ENCODE results near the gene P2RX4. TPM values are rescaled to one million over a fixed set of nuclear protein-coding genes. Genes with fewer than 3 reads are reported as not detected.
A peak's percentile ranks its signal among the peaks of the same experiment; 100 is the strongest.

Gene P2RX4
- total RNA-seq, 1 donor from 2014 or later = 20.7 TPM

DNA sequence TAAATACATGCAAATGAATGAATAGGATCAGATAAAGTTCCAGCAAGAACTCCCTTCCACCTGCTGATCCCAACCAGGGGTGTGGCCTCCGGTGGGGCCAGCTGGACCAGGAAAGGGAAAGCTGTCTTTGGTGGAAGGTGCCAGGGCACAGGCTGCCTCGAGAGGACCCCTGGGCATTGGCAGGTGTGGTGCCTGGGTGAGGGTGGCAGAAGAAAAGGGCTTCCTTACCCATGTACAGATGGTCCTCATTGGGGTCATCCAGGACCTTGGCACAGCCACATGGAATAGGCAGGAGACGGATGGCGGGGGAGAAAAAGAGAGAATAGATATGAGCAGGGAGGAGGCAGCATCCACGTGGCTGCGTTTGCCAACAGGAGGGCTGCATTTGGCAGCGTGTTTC is 50.2 kb downstream of the P2RX4 start:
- Mint-ChIP-seq H3K4me3 (ENCODE audit: unreplicated experiment) (no peak overlapping the region), H3K27me3 (ENCODE audit: low read depth) (no peaks in the 10 kb centered on the region), H3K4me1 (ENCODE audit: low read depth) (no peaks in the 10 kb centered on the region), H3K27ac (ENCODE audit: unreplicated experiment) (no peak overlapping the region), H3K9me3 (ENCODE audit: low read depth) (no peaks in the 10 kb centered on the region), H3K36me3 (ENCODE audit: low read depth) (peaks cover 45% of the 10 kb centered on the region)
- no peak for DNase-seq (ENCODE audit: low spot score)
- TF ChIP-seq, protein P1, sequence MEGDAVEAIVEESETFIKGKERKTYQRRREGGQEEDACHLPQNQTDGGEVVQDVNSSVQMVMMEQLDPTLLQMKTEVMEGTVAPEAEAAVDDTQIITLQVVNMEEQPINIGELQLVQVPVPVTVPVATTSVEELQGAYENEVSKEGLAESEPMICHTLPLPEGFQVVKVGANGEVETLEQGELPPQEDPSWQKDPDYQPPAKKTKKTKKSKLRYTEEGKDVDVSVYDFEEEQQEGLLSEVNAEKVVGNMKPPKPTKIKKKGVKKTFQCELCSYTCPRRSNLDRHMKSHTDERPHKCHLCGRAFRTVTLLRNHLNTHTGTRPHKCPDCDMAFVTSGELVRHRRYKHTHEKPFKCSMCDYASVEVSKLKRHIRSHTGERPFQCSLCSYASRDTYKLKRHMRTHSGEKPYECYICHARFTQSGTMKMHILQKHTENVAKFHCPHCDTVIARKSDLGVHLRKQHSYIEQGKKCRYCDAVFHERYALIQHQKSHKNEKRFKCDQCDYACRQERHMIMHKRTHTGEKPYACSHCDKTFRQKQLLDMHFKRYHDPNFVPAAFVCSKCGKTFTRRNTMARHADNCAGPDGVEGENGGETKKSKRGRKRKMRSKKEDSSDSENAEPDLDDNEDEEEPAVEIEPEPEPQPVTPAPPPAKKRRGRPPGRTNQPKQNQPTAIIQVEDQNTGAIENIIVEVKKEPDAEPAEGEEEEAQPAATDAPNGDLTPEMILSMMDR (IDR thresholded peaks at IDR 0.05) = no peak

DNA sequence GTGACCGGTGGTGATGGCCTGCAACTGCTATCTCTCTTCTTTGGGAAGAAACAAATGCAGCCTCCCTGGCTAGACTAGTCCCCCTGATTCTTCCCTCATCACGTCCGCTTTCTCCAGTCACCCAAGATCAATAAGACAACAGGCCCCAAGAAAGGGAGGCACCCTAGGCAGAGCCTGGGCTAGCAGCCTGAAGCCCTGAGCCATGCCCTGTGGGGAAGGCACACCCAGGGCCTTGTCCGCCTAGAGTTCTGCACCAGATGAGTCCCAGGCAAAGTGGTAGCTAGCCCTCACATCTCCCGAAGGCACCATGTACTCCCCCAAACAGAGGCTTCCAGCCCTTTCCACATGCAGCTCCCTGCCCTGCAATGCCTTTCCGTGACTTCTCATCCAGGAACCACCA is 51.5 kb downstream of the P2RX4 start:
- Mint-ChIP-seq H3K9me3 (ENCODE audit: low read depth) (no peaks in the 10 kb centered on the region), H3K36me3 (ENCODE audit: low read depth) (peaks cover 43% of the 10 kb centered on the region), H3K27me3 (ENCODE audit: low read depth) (no peaks in the 10 kb centered on the region), H3K4me1 (ENCODE audit: low read depth) (no peaks in the 10 kb centered on the region), H3K27ac (ENCODE audit: unreplicated experiment) (no peak overlapping the region), H3K4me3 (ENCODE audit: unreplicated experiment) (no peak overlapping the region)
- TF ChIP-seq, protein P1 (IDR thresholded peaks at IDR 0.05) = no peak
- no peak for DNase-seq (ENCODE audit: low spot score)

DNA sequence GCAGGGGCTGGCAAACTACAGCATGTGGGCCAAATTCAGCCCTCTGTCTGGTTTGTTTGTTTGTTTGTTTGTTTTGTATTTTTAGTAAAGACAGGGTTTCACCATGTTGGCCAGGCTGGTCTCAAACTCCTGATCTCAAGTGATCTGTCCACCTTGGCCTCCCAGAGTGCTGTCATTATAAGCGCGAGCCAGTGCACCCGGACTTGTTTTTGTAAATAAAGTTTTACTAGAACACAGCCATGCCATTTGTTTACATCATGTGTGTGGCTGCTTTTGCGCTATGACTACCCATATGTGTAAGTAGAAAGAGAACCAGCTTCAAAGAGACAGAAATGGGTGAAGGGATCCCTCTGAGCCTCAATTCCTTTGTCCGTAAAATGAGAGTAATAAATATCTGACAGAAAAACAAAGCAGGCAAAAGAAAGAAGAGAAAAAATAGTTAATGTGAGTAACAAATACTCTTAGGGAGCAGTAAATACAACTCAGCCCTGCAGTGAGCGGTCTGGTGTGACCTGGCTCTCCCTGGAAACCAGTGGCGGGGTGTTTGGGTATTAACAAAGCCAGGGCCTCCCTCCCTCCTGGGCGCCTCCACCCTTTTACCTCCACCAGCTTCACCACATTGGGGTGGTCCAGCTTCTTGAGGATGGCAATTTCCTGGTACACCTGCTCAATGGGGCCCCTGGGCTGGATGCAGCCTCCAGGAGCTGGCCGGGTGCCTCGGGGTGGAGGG is 53.4 kb downstream of the P2RX4 start:
- TF ChIP-seq, protein P1 (IDR thresholded peaks at IDR 0.05) = no peak
- no peaks in the 10 kb centered on the region for H3K27me3 Mint-ChIP-seq (ENCODE audit: low read depth)
- H3K4me3 Mint-ChIP-seq (ENCODE audit: unreplicated experiment) = no peak overlapping the region
- DNase-seq (ENCODE audit: low spot score) = no peak
- no peak overlapping the region for H3K27ac Mint-ChIP-seq (ENCODE audit: unreplicated experiment)
- H3K36me3 Mint-ChIP-seq (ENCODE audit: low read depth) = peaks cover 35% of the 10 kb centered on the region
- no peaks in the 10 kb centered on the region for H3K9me3 Mint-ChIP-seq (ENCODE audit: low read depth)
- no peaks in the 10 kb centered on the region for H3K4me1 Mint-ChIP-seq (ENCODE audit: low read depth)

DNA sequence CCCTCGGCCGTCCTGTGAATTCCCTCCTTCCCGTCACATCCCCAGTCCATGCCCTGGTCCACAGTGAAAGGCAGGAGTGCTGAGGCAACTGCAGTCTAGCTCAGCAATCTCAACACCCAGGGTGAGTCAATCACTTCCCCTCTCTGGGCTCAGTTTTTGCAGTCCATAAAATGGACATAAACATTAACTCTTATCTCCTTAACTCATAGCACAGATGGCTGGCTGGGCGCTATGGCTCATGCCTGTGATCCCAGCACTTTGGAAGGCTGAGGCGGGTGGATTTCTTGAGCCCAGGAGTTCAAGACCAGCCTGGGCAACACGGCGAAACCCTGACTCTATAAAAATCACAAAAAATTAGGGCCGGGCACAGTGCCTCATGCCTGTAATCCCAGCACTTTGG is 54.2 kb downstream of the P2RX4 start:
- peaks cover 30% of the 10 kb centered on the region for H3K36me3 Mint-ChIP-seq (ENCODE audit: low read depth)
- no peak overlapping the region for H3K4me3 Mint-ChIP-seq (ENCODE audit: unreplicated experiment)
- H3K27me3 Mint-ChIP-seq (ENCODE audit: low read depth) = no peaks in the 10 kb centered on the region
- H3K27ac Mint-ChIP-seq (ENCODE audit: unreplicated experiment) = no peak overlapping the region
- no peaks in the 10 kb centered on the region for H3K9me3 Mint-ChIP-seq (ENCODE audit: low read depth)
- TF ChIP-seq, protein P1 (IDR thresholded peaks at IDR 0.05) = no peak
- H3K4me1 Mint-ChIP-seq (ENCODE audit: low read depth) = no peaks in the 10 kb centered on the region
- DNase-seq (ENCODE audit: low spot score) = peak; percentile 7

DNA sequence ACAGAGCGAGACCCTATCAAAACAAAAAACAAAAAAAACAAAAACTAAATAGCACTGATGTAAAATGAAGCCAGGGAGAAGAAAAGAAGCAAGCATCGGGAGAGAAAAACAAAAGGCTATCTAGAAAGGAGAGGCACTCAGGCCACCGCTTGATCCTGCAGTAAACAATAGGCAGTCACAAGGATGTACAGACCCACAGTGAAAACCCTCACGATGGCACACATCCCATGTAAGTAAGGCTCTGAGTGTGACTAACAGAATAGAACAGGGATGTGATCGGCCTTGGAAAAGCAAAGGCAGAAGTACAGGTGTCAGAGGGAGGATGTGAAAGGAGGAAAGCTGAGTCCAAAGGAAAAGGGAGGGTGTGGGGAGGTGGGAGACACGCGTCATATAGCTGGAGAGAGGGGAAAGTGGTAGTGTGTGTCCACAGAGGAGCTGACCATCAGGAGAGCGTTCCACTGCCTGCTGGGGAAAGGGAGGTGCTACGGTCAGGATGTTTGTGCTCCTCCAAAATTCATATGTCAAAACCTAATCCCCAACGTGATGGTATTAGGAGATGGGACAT is 55.1 kb downstream of the P2RX4 start:
- no peaks in the 10 kb centered on the region for H3K9me3 Mint-ChIP-seq (ENCODE audit: low read depth)
- no peaks in the 10 kb centered on the region for H3K27me3 Mint-ChIP-seq (ENCODE audit: low read depth)
- H3K36me3 Mint-ChIP-seq (ENCODE audit: low read depth) = peaks cover 28% of the 10 kb centered on the region
- H3K4me1 Mint-ChIP-seq (ENCODE audit: low read depth) = no peaks in the 10 kb centered on the region
- no peak overlapping the region for H3K4me3 Mint-ChIP-seq (ENCODE audit: unreplicated experiment)
- peak overlapping the region; percentile 15 for H3K27ac Mint-ChIP-seq (ENCODE audit: unreplicated experiment)
- no peak for DNase-seq (ENCODE audit: low spot score)
- TF ChIP-seq, protein P1 (IDR thresholded peaks at IDR 0.05) = no peak
